Measurements from ENCODE around the gene CUEDC2. TPM values are rescaled to one million over a fixed set of nuclear protein-coding genes. Genes with fewer than 3 reads are reported as not detected.

Gene CUEDC2
- total RNA-seq, 1 donor: 16.0 TPM

GRCh38 chr10:102411341-102412255 is 20.8 kb downstream of the CUEDC2 start:
- Histone ChIP-seq H3K27me3 (ENCODE audit: insufficient read depth, low read length) (peaks cover 43% of the 10 kb centered on the region), H3K4me3 (ENCODE audit: low read length) (no peak overlapping the region), H3K9me3 (ENCODE audit: low read depth, low read length) (no peaks in the 10 kb centered on the region), H3K4me1 (ENCODE audit: insufficient read depth, low read length) (peaks cover 17% of the 10 kb centered on the region)

GRCh38 chr10:102410429-102411073 is 21.8 kb downstream of the CUEDC2 start:
- no peaks in the 10 kb centered on the region for H3K9me3 ChIP-seq (ENCODE audit: low read depth, low read length)
- H3K4me3 ChIP-seq (ENCODE audit: low read length): no peak overlapping the region
- peaks cover 17% of the 10 kb centered on the region for H3K4me1 ChIP-seq (ENCODE audit: insufficient read depth, low read length)
- peaks cover 43% of the 10 kb centered on the region for H3K27me3 ChIP-seq (ENCODE audit: insufficient read depth, low read length)

GRCh38 chr10:102409604-102410428 is 22.6 kb downstream of the CUEDC2 start:
- no peaks in the 10 kb centered on the region for H3K9me3 ChIP-seq (ENCODE audit: low read depth, low read length)
- H3K4me1 ChIP-seq (ENCODE audit: insufficient read depth, low read length): peaks cover 17% of the 10 kb centered on the region
- H3K4me3 ChIP-seq (ENCODE audit: low read length): no peak overlapping the region
- H3K27me3 ChIP-seq (ENCODE audit: insufficient read depth, low read length): peaks cover 43% of the 10 kb centered on the region

GRCh38 chr10:102408728-102409603 is 23.4 kb downstream of the CUEDC2 start:
- peak overlapping the region; percentile 13 for H3K4me3 ChIP-seq (ENCODE audit: low read length)
- H3K4me1 ChIP-seq (ENCODE audit: insufficient read depth, low read length): peaks cover 17% of the 10 kb centered on the region
- H3K27me3 ChIP-seq (ENCODE audit: insufficient read depth, low read length): peaks cover 43% of the 10 kb centered on the region
- no peaks in the 10 kb centered on the region for H3K9me3 ChIP-seq (ENCODE audit: low read depth, low read length)

- Histone ChIP-seq H3K9me3 (ENCODE audit: low read depth, low read length) (no peaks in the 10 kb centered on the region), H3K4me3 (ENCODE audit: low read length) (no peak overlapping the region), H3K4me1 (ENCODE audit: insufficient read depth, low read length) (peaks cover 17% of the 10 kb centered on the region), H3K27me3 (ENCODE audit: insufficient read depth, low read length) (peaks cover 43% of the 10 kb centered on the region)
Measured at GRCh38 chr10:102408131-102408727, 24.1 kb downstream of the CUEDC2 start.

- Histone ChIP-seq H3K27me3 (ENCODE audit: insufficient read depth, low read length) (peaks cover 43% of the 10 kb centered on the region), H3K4me1 (ENCODE audit: insufficient read depth, low read length) (peaks cover 17% of the 10 kb centered on the region), H3K9me3 (ENCODE audit: low read depth, low read length) (no peaks in the 10 kb centered on the region), H3K4me3 (ENCODE audit: low read length) (no peak overlapping the region)
Measured at GRCh38 chr10:102407425-102408130, 24.8 kb downstream of the CUEDC2 start.

- H3K9me3 ChIP-seq (ENCODE audit: low read depth, low read length): no peaks in the 10 kb centered on the region
- H3K27me3 ChIP-seq (ENCODE audit: insufficient read depth, low read length): peaks cover 39% of the 10 kb centered on the region
- H3K4me1 ChIP-seq (ENCODE audit: insufficient read depth, low read length): peaks cover 17% of the 10 kb centered on the region
- H3K4me3 ChIP-seq (ENCODE audit: low read length): no peak overlapping the region
Measured at GRCh38 chr10:102406815-102407214, 25.6 kb downstream of the CUEDC2 start.

GRCh38 chr10:102405632-102406031 is 26.7 kb downstream of the CUEDC2 start:
- no peak overlapping the region for H3K4me3 ChIP-seq (ENCODE audit: low read length)
- peaks cover 14% of the 10 kb centered on the region for H3K4me1 ChIP-seq (ENCODE audit: insufficient read depth, low read length)
- H3K27me3 ChIP-seq (ENCODE audit: insufficient read depth, low read length): peaks cover 28% of the 10 kb centered on the region
- H3K9me3 ChIP-seq (ENCODE audit: low read depth, low read length): no peaks in the 10 kb centered on the region

GRCh38 chr10:102405108-102405571 is 27.2 kb downstream of the CUEDC2 start:
- peaks cover 23% of the 10 kb centered on the region for H3K27me3 ChIP-seq (ENCODE audit: insufficient read depth, low read length)
- no peaks in the 10 kb centered on the region for H3K9me3 ChIP-seq (ENCODE audit: low read depth, low read length)
- H3K4me3 ChIP-seq (ENCODE audit: low read length): no peak overlapping the region
- peaks cover 11% of the 10 kb centered on the region for H3K4me1 ChIP-seq (ENCODE audit: insufficient read depth, low read length)

- H3K4me1 ChIP-seq (ENCODE audit: insufficient read depth, low read length): peaks cover 11% of the 10 kb centered on the region
- no peaks in the 10 kb centered on the region for H3K9me3 ChIP-seq (ENCODE audit: low read depth, low read length)
- H3K27me3 ChIP-seq (ENCODE audit: insufficient read depth, low read length): peaks cover 17% of the 10 kb centered on the region
- H3K4me3 ChIP-seq (ENCODE audit: low read length): no peak overlapping the region
Measured at GRCh38 chr10:102404361-102405107, 27.8 kb downstream of the CUEDC2 start.

GRCh38 chr10:102403115-102403514 is 29.3 kb downstream of the CUEDC2 start:
- Histone ChIP-seq H3K4me1 (ENCODE audit: insufficient read depth, low read length) (peaks cover 21% of the 10 kb centered on the region), H3K9me3 (ENCODE audit: low read depth, low read length) (no peaks in the 10 kb centered on the region), H3K4me3 (ENCODE audit: low read length) (no peak overlapping the region)

GRCh38 chr10:102402512-102402896 is 29.9 kb downstream of the CUEDC2 start:
- H3K9me3 ChIP-seq (ENCODE audit: low read depth, low read length): no peaks in the 10 kb centered on the region
- no peak overlapping the region for H3K4me3 ChIP-seq (ENCODE audit: low read length)
- H3K27me3 ChIP-seq (ENCODE audit: insufficient read depth, low read length): peaks cover 1% of the 10 kb centered on the region
- H3K4me1 ChIP-seq (ENCODE audit: insufficient read depth, low read length): peaks cover 24% of the 10 kb centered on the region

More at GRCh38 chr10:102403115-102403514, 29.3 kb downstream of the CUEDC2 start:
- peaks cover 7% of the 10 kb centered on the region for H3K27me3 ChIP-seq (ENCODE audit: insufficient read depth, low read length)
